Hepatocyte (in vitro differentiated cells): Measurements from ENCODE around the gene CDH4. TPM values are rescaled to one million over a fixed set of nuclear protein-coding genes. Genes with fewer than 3 reads are reported as not detected.

Experiments used
- DNase-seq: peaks from one replicate; pipeline ENCODE4 v3.0.0-alpha.2; 2016; ENCODE audit warnings: low spot score
- H2AFZ ChIP-seq: fragments of 200-600 bp; sonication (generic); 2 replicates; pipeline ENCODE4 v1.6.0; 2016; ENCODE audit warnings: antibody characterized with exemption, mild to moderate bottlenecking
- H3K27ac ChIP-seq: fragments of 200-600 bp; sonication (generic); 2 replicates; pipeline ENCODE4 v1.5.1; 2016; ENCODE audit warnings: mild to moderate bottlenecking
- H3K27me3 ChIP-seq: fragments of 200-600 bp; sonication (generic); 2 replicates; pipeline ENCODE4 v1.6.1; 2016
- H3K36me3 ChIP-seq: fragments of 200-600 bp; sonication (generic); replicated peaks from 2 replicates; pipeline ENCODE4 v1.5.1; 2016; ENCODE audit warnings: low read depth; ENCODE audit not compliant: insufficient read depth
- H3K4me1 ChIP-seq: fragments of 200-600 bp; sonication (generic); 2 replicates; pipeline ENCODE4 v1.5.1; 2016; ENCODE audit warnings: mild to moderate bottlenecking, moderate library complexity; ENCODE audit not compliant: insufficient read depth
- H3K4me2 ChIP-seq: fragments of 200-600 bp; sonication (generic); 2 replicates; pipeline ENCODE4 v1.6.0; 2016
- H3K4me3 ChIP-seq: fragments of 200-600 bp; sonication (generic); 2 replicates; pipeline ENCODE4 v1.5.1; 2016; ENCODE audit warnings: mild to moderate bottlenecking
- H3K79me2 ChIP-seq: fragments of 200-600 bp; sonication (generic); 2 replicates; pipeline ENCODE4 v1.6.0; 2017; ENCODE audit warnings: mild to moderate bottlenecking
- H3K9me2 ChIP-seq: fragments of 200-600 bp; sonication (generic); replicated peaks from 2 replicates; pipeline ENCODE4 v1.6.0; 2017; ENCODE audit warnings: mild to moderate bottlenecking; ENCODE audit not compliant: insufficient read depth
- H3K9me3 ChIP-seq: fragments of 200-600 bp; sonication (generic); 2 replicates; pipeline ENCODE4 v1.5.1; 2016; ENCODE audit warnings: low read depth, mild to moderate bottlenecking
- H4K20me1 ChIP-seq: fragments of 200-600 bp; sonication (generic); 2 replicates; pipeline ENCODE4 v1.6.0; 2016; ENCODE audit warnings: mild to moderate bottlenecking; ENCODE audit not compliant: insufficient read depth, poor library complexity, severe bottlenecking
- CTCF ChIP-seq: fragments of 200-600 bp; sonication (generic); IDR thresholded peaks from 2 replicates; pipeline ENCODE4 v1.5.1; 2016; ENCODE audit warnings: antibody characterized with exemption, mild to moderate bottlenecking; ENCODE audit not compliant: poor library complexity
- EZH2 ChIP-seq: fragments of 200-600 bp; sonication (generic); IDR thresholded peaks from 2 replicates; pipeline ENCODE4 v1.6.1; 2016; ENCODE audit warnings: antibody characterized with exemption, mild to moderate bottlenecking, borderline replicate concordance
- EZH2phosphoT487 ChIP-seq: fragments of 200-600 bp; sonication (generic); IDR thresholded peaks from one replicate; pipeline ENCODE4 v1.6.1; 2018; ENCODE audit warnings: antibody characterized with exemption, mild to moderate bottlenecking, low read depth, moderate library complexity; ENCODE audit not compliant: unreplicated experiment, severe bottlenecking
- WGBS: methylation state at CpG from one replicate; pipeline ENCODE4 v1.1.6; 2016; ENCODE audit warnings: low lambda C conversion rate; ENCODE audit errors: missing lambda C conversion rate; 5-methylcytosine and 5-hydroxymethylcytosine counted together
- polyA plus RNA-seq: library from polyadenylated mRNA; unstranded; fragments of >200 nt; fragmentation: Nextera tagmentation; extraction: Ambion mirVana; gene quantifications from 2 replicates; pipeline ENCODE4 v1.2.1, GENCODE V29; 2016
- total RNA-seq: library from RNA; depleted of rRNA; stranded (reverse); fragments of >200 nt; gene quantifications from 2 replicates; pipeline ENCODE4 v1.2.3, GENCODE V29; 2014

Gene CDH4
- total and polyA plus RNA-seq, 2 experiments from 2014 or later: 0.53 to 0.73 TPM

DNA sequence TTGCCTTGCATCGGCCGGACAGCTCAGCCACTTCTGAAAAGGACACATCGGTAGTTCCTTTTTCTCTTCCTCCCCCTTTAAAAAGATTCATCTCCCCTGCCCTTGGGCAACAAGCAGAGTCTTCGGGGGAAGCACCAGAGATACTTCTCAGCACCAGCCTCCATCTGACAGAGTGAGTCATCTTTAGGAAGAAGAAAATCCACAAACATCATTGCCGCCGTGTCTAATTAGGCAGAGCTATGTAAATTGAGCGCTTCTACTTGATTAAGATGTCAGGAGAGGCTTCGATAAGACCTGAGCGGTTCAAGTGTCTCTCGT, 627.2 kb downstream of the CDH4 start:
- WGBS: 78% methylated on average over 10 of the region's 10 CpGs

GRCh38 chr20:61879694-61880093, 627.6 kb downstream of the CDH4 start:
- Histone ChIP-seq H3K9me2 (no peaks in the 10 kb centered on the region), H3K79me2 (no peaks in the 10 kb centered on the region), H3K4me1 (peaks cover 4% of the 10 kb centered on the region), H4K20me1 (no peaks in the 10 kb centered on the region), H3K36me3 (no peaks in the 10 kb centered on the region), H3K27me3 (no peaks in the 10 kb centered on the region), H3K9me3 (no peaks in the 10 kb centered on the region), H2AFZ (no peak overlapping the region), H3K27ac (no peak overlapping the region), H3K4me3 (no peak overlapping the region), H3K4me2 (no peak overlapping the region)
- no peak for TF ChIP-seq EZH2
- no peak for TF ChIP-seq EZH2phosphoT487
- no peak for TF ChIP-seq CTCF
- DNase-seq: no peak
- 93% methylated on average over 19 of the region's 19 CpGs for WGBS

More for the DNA sequence above, 627.2 kb downstream of the CDH4 start:
- H3K27ac ChIP-seq: no peak overlapping the region
- no peak overlapping the region for H3K4me3 ChIP-seq
- no peak for DNase-seq
- H2AFZ ChIP-seq: no peak overlapping the region
- no peaks in the 10 kb centered on the region for H3K36me3 ChIP-seq
- peaks cover 4% of the 10 kb centered on the region for H3K4me1 ChIP-seq
- no peaks in the 10 kb centered on the region for H3K27me3 ChIP-seq
- H3K9me2 ChIP-seq: no peaks in the 10 kb centered on the region
- no peaks in the 10 kb centered on the region for H3K9me3 ChIP-seq
- H3K79me2 ChIP-seq: no peaks in the 10 kb centered on the region
- no peak overlapping the region for H3K4me2 ChIP-seq
- no peaks in the 10 kb centered on the region for H4K20me1 ChIP-seq
- TF ChIP-seq EZH2 (no peak), EZH2phosphoT487 (no peak), CTCF (no peak)

DNA sequence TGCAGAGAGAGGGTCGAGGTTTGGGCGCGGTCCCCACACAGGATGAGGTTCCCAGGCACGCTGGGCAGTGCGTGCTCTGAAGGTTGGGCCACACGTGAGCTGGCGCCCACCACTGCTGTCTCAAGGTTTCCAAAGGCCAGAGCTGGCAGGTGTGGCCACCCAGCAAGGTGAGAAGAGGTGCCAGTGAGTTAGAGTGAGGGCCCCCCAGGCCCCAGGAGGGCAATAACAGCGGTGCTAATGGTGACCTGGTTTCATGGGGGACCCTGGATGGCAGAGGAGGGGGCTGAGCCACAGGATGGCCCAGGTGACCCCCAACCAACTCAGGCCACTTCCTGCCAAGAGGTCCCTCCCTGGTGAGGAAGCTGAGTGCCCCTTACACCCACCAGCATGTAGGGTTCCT, 628.6 kb downstream of the CDH4 start:
- H3K79me2 ChIP-seq: no peaks in the 10 kb centered on the region
- no peaks in the 10 kb centered on the region for H3K27me3 ChIP-seq
- no peaks in the 10 kb centered on the region for H3K9me3 ChIP-seq
- no peak for DNase-seq
- H3K27ac ChIP-seq: no peak overlapping the region
- peaks cover 4% of the 10 kb centered on the region for H3K4me1 ChIP-seq
- H2AFZ ChIP-seq: no peak overlapping the region
- H3K4me3 ChIP-seq: no peak overlapping the region
- H3K36me3 ChIP-seq: no peaks in the 10 kb centered on the region
- H3K9me2 ChIP-seq: no peaks in the 10 kb centered on the region
- WGBS: 95% methylated on average over 8 of the region's 8 CpGs
- no peaks in the 10 kb centered on the region for H4K20me1 ChIP-seq
- H3K4me2 ChIP-seq: no peak overlapping the region
- no peak for TF ChIP-seq EZH2phosphoT487
- TF ChIP-seq CTCF: no peak
- no peak for TF ChIP-seq EZH2

DNA sequence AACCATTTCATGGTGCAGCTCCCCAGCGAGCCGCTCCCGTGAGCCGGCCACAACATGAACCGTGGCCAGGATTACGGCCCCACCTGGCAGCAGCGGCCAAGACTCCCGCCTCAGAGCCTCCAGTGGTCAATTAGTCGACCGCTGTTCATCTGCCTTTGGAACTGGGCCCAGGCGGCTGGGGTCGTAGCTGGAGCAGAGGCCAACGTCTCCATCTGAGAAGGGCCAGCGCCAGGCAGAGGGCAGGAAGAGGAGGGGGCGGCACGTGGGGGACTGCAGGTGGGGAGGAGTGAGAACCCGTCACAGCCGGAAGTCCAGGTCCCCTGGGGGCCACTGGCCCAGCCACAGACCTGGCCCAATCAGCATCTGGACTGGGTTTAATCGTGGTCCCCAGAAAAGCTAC, 629.4 kb downstream of the CDH4 start:
- WGBS: 86% methylated on average over 19 of the region's 19 CpGs
- no peaks in the 10 kb centered on the region for H3K79me2 ChIP-seq
- H3K4me3 ChIP-seq: no peak overlapping the region
- peaks cover 4% of the 10 kb centered on the region for H3K4me1 ChIP-seq
- no peaks in the 10 kb centered on the region for H4K20me1 ChIP-seq
- no peak overlapping the region for H2AFZ ChIP-seq
- H3K27me3 ChIP-seq: no peaks in the 10 kb centered on the region
- DNase-seq: no peak
- no peaks in the 10 kb centered on the region for H3K36me3 ChIP-seq
- H3K9me2 ChIP-seq: no peaks in the 10 kb centered on the region
- no peaks in the 10 kb centered on the region for H3K9me3 ChIP-seq
- no peak overlapping the region for H3K4me2 ChIP-seq
- no peak overlapping the region for H3K27ac ChIP-seq
- TF ChIP-seq EZH2: no peak
- no peak for TF ChIP-seq CTCF
- TF ChIP-seq EZH2phosphoT487: no peak
